HCT116 (cell line): ENCODE results near the gene TMC4. TPM values are rescaled to one million over a fixed set of nuclear protein-coding genes. Genes with fewer than 3 reads are reported as not detected.
"Not testable (repeated sequence)": the region's sequence is repeated elsewhere in the genome, so short reads cannot be mapped to it uniquely, and the experiment has no call there.

Experiments
- ATAC-seq: fragments of 200-7000 bp; cut with Tn5 transposase; 2 replicates; pipeline ENCODE4 v1.9.1; 2020; ENCODE audit warnings: mild to moderate bottlenecking, moderate library complexity
- BruUV-seq: library from RNA; stranded (reverse); fragments of 400-500 nt; replicated peaks from 2 replicates; lab custom pipeline; 2021; lab: Mats Ljungman, UMichigan
- CTCF ChIA-PET: fragments of 300-600 bp; sonication (Branson Sonifier 250); formaldehyde crosslinking; loops from one replicate; lab custom pipeline; 2021; ENCODE audit warnings: antibody characterized with exemption; lab: Charles Lee
- POLR2A ChIA-PET: fragments of 300-600, 350-600 bp; sonication (Branson Sonifier 250); formaldehyde crosslinking; loops from one replicate; lab custom pipeline; 2021; ENCODE audit warnings: antibody characterized with exemption; lab: Charles Lee
- RAD21 ChIA-PET, 2 experiments: fragments of 300-600 bp; sonication (Branson Sonifier 250); formaldehyde crosslinking; loops; one replicate each; lab custom pipeline; 2023; ENCODE audit warnings: low total read pairs in 2 of 2; ENCODE audit not compliant: uncharacterized antibody in 2 of 2, unreplicated experiment in 2 of 2, low non-redundant PET in 1 of 2; lab: Charles Lee
- DNase-seq: peaks from one replicate; pipeline ENCODE4 v3.0.0-alpha.2; 2010; ENCODE audit warnings: low read depth, low spot score
- H2AFZ ChIP-seq: fragments of 200-600 bp; shearing (Covaris generic), sonication (generic); 2 replicates; pipeline ENCODE4 v1.6.1; 2017; ENCODE audit warnings: low read depth, mixed run types, mixed read lengths, antibody characterized with exemption, low read length; ENCODE audit not compliant: poor library complexity, severe bottlenecking
- H3K27ac ChIP-seq: 2 replicates; pipeline ENCODE4 v1.5.1; 2012; ENCODE audit warnings: low read depth, low read length
- H3K27me3 ChIP-seq: fragments of 200-600 bp; sonication (generic); 2 replicates; pipeline ENCODE4 v1.6.1; 2016; ENCODE audit warnings: mixed run types, low read length, mixed read lengths; ENCODE audit not compliant: insufficient read depth
- H3K36me3 ChIP-seq, 2 experiments: fragments of 200-500 bp in 1 of 2; fragments of 200-600 bp in 1 of 2; sonication (Bioruptor generic) in 1 of 2; sonication (generic) in 1 of 2; 2 replicates each; pipeline versions ENCODE4 v1.5.1 to v1.6.1; 2014 to 2016; ENCODE audit warnings: low read length in 2 of 2, inconsistent platforms in 1 of 2, mixed read lengths in 1 of 2, mixed run types in 1 of 2; ENCODE audit not compliant: insufficient read depth in 2 of 2, control insufficient read depth in 1 of 2
- H3K4me1 ChIP-seq, 2 experiments: fragments of 200-600 bp in 1 of 2; sonication (generic) in 1 of 2; 2 replicates each; pipeline versions ENCODE4 v1.5.1 to v1.6.1; 2012 to 2017; ENCODE audit warnings: low read length in 2 of 2, inconsistent platforms in 1 of 2, mild to moderate bottlenecking in 1 of 2, mixed read lengths in 1 of 2, mixed run types in 1 of 2, moderate library complexity in 1 of 2; ENCODE audit not compliant: insufficient read depth in 2 of 2, control insufficient read depth in 1 of 2
- H3K4me2 ChIP-seq: fragments of 200-600 bp; sonication (generic); 2 replicates; pipeline ENCODE4 v1.6.1; 2017; ENCODE audit warnings: mixed run types, low read length, mixed read lengths
- H3K4me3 ChIP-seq, 2 experiments: fragments of 200-600 bp in 1 of 2; sonication (generic) in 1 of 2; replicated peaks in 1 of 2; 2 replicates each; pipeline ENCODE4 v1.5.1; 2011 to 2016; ENCODE audit warnings: low read length in 2 of 2, control low read depth in 1 of 2, low read depth in 1 of 2, mild to moderate bottlenecking in 1 of 2, mixed read lengths in 1 of 2, mixed run types in 1 of 2
- H3K79me2 ChIP-seq: fragments of 200-600 bp; sonication (generic); 2 replicates; pipeline ENCODE4 v1.6.1; 2017; ENCODE audit warnings: mild to moderate bottlenecking, mixed run types, low read length, moderate library complexity, mixed read lengths; ENCODE audit not compliant: insufficient read depth
- H3K9ac ChIP-seq: fragments of 200-600 bp; sonication (generic); 2 replicates; pipeline ENCODE4 v1.6.1; 2016; ENCODE audit warnings: low read length, mixed read lengths
- H3K9me2 ChIP-seq: fragments of 200-600 bp; sonication (generic), shearing (Covaris generic); 2 replicates; pipeline ENCODE4 v1.6.1; 2017; ENCODE audit warnings: mixed run types, mild to moderate bottlenecking, moderate library complexity; ENCODE audit not compliant: insufficient read depth
- H3K9me3 ChIP-seq, 2 experiments: fragments of 200-500 bp in 1 of 2; fragments of 200-600 bp in 1 of 2; sonication (Bioruptor generic) in 1 of 2; sonication (generic) in 1 of 2; 2 replicates each; pipeline ENCODE4 v1.6.1; 2014 to 2017; ENCODE audit warnings: low read length in 2 of 2, mixed read lengths in 2 of 2, inconsistent platforms in 1 of 2, low read depth in 1 of 2, mild to moderate bottlenecking in 1 of 2, mixed run types in 1 of 2, moderate library complexity in 1 of 2; ENCODE audit not compliant: control insufficient read depth in 1 of 2, insufficient read depth in 1 of 2
- H4K20me1 ChIP-seq: fragments of 200-600 bp; sonication (generic), shearing (Covaris generic); 2 replicates; pipeline ENCODE4 v1.6.1; 2017; ENCODE audit warnings: mixed run types, mild to moderate bottlenecking, moderate library complexity; ENCODE audit not compliant: insufficient read depth
- JUND ChIP-seq: IDR thresholded peaks from 2 replicates; pipeline ENCODE4 v1.6.1; 2012
- ZFX ChIP-seq: fragments of 450-650 bp; IDR thresholded peaks from 2 replicates; pipeline ENCODE4 v1.6.1; 2017
- intact Hi-C: fragments of 100-400 bp; cut with micrococcal nuclease; formaldehyde crosslinking; loops from 2 replicates; pipeline ENCODE4 v1.10.0; 2022
- total RNA-seq: library from RNA; stranded (reverse); gene quantifications from one replicate; pipeline ENCODE4 v1.2.1, GENCODE V29; 2021; ENCODE audit not compliant: unreplicated experiment

The TMC4 gene
- total RNA-seq, 1 experiment from 2014 or later, result 60.3 TPM

- H3K4me1 ChIP-seq, H4K20me1 ChIP-seq, RAD21 ChIA-PET, H3K36me3 ChIP-seq, ATAC-seq, CTCF ChIA-PET, H3K9ac ChIP-seq, H2AFZ ChIP-seq, DNase-seq, H3K4me3 ChIP-seq, H3K4me2 ChIP-seq, BruUV-seq, H3K9me2 ChIP-seq, H3K9me3 ChIP-seq, H3K27ac ChIP-seq, H3K79me2 ChIP-seq, intact Hi-C loops, H3K27me3 ChIP-seq: not testable (repeated sequence)
- POLR2A ChIA-PET, result interaction anchor here (1.6 kb wide), 1 partner anchor 22 kb away, joined by 3 read pairs; no protein-coding TSS in a partner anchor
These were observed 49.0 kb upstream of the TMC4 start for GRCh38 chr19:54221947-54222346.

- CTCF ChIA-PET, POLR2A ChIA-PET, H3K9ac ChIP-seq, H3K79me2 ChIP-seq, H3K4me1 ChIP-seq, H3K27me3 ChIP-seq, H3K9me3 ChIP-seq, intact Hi-C loops, H4K20me1 ChIP-seq, RAD21 ChIA-PET, H3K4me2 ChIP-seq, H3K27ac ChIP-seq, H2AFZ ChIP-seq, H3K4me3 ChIP-seq, DNase-seq, H3K36me3 ChIP-seq, BruUV-seq, ATAC-seq, H3K9me2 ChIP-seq: not testable (repeated sequence)
These were observed 46.7 kb upstream of the TMC4 start for GRCh38 chr19:54219702-54220101.

- no peaks in the 10 kb centered on the region for H4K20me1 ChIP-seq
- H3K4me2 ChIP-seq, result no peak overlapping the region
- H3K9me2 ChIP-seq, result no peaks in the 10 kb centered on the region
- H3K27ac ChIP-seq, result no peak overlapping the region
- H3K4me3 ChIP-seq, result no peak overlapping the region
- ChIA-PET CTCF (no interaction called here), POLR2A (no interaction called here), RAD21 (no interaction called here)
- no peak overlapping the region for H2AFZ ChIP-seq
- DNase-seq (no peak), ATAC-seq (no peak)
- no peaks in the 10 kb centered on the region for H3K9me3 ChIP-seq
- no peaks in the 10 kb centered on the region for H3K79me2 ChIP-seq
- no TSS peak for BruUV-seq
- no peaks in the 10 kb centered on the region for H3K4me1 ChIP-seq
- intact Hi-C loops, result no loop called here
- TF ChIP-seq ZFX, result no peak
- no peak for TF ChIP-seq JUND
- no peaks in the 10 kb centered on the region for H3K36me3 ChIP-seq
- no peak overlapping the region for H3K9ac ChIP-seq
- no peaks in the 10 kb centered on the region for H3K27me3 ChIP-seq
These were observed 46.2 kb upstream of the TMC4 start for GRCh38 chr19:54218960-54219661.
